GM20000 (cell line): ENCODE data around the gene NHSL2.
"Not testable (repeated sequence)": the region's sequence is repeated elsewhere in the genome, so short reads cannot be mapped to it uniquely, and the experiment has no call there.

Source experiments
- DNase-seq: peaks from one replicate; pipeline ENCODE4 v3.0.0; 2012; ENCODE audit warnings: low spot score
- TF ChIP-seq, protein P1 (sequence below): IDR thresholded peaks from 2 replicates; pipeline ENCODE4 v1.5.1; 2012; ENCODE audit warnings: mild to moderate bottlenecking, control low read depth; ENCODE audit errors: extremely low read depth, missing control alignments

NHSL2 gene

DNA sequence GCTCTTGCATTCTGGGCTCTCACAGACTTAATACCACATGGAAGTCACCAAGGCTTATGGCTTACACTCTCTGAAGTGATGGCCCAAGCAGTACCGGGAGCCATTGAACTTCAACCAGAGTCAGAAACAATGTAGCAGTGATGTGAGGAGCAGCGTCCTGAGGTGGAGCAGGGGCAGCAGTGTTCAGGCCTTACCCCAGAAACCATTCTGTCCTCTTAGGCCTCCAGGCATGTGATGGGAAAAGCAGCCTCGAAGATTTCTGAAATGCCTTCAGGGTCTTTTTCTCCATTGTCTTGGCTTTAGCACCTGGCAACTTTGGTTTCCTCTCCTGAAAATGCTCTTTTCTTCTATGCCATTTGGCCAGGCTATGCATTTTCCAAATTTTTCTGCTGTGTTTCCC lies 248.1 kb downstream of the NHSL2 start:
- no peak for DNase-seq
- TF ChIP-seq, protein P1, sequence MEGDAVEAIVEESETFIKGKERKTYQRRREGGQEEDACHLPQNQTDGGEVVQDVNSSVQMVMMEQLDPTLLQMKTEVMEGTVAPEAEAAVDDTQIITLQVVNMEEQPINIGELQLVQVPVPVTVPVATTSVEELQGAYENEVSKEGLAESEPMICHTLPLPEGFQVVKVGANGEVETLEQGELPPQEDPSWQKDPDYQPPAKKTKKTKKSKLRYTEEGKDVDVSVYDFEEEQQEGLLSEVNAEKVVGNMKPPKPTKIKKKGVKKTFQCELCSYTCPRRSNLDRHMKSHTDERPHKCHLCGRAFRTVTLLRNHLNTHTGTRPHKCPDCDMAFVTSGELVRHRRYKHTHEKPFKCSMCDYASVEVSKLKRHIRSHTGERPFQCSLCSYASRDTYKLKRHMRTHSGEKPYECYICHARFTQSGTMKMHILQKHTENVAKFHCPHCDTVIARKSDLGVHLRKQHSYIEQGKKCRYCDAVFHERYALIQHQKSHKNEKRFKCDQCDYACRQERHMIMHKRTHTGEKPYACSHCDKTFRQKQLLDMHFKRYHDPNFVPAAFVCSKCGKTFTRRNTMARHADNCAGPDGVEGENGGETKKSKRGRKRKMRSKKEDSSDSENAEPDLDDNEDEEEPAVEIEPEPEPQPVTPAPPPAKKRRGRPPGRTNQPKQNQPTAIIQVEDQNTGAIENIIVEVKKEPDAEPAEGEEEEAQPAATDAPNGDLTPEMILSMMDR: no peak

- DNase-seq: no peak
- TF ChIP-seq, protein P1: no peak
Observed at GRCh38 chrX:72159769-72160168, 249.1 kb downstream of the NHSL2 start.

- TF ChIP-seq, protein P1: no peak
Observed at GRCh38 chrX:72165551-72165950, 254.9 kb downstream of the NHSL2 start.

GRCh38 chrX:72169008-72169728 lies 258.5 kb downstream of the NHSL2 start:
- TF ChIP-seq, protein P1: no peak
- no peak for DNase-seq

More at GRCh38 chrX:72165551-72165950, 254.9 kb downstream of the NHSL2 start:
- no peak for DNase-seq

- not testable (repeated sequence) for DNase-seq
Observed at GRCh38 chrX:72176289-72176688, 265.6 kb downstream of the NHSL2 start.

DNA sequence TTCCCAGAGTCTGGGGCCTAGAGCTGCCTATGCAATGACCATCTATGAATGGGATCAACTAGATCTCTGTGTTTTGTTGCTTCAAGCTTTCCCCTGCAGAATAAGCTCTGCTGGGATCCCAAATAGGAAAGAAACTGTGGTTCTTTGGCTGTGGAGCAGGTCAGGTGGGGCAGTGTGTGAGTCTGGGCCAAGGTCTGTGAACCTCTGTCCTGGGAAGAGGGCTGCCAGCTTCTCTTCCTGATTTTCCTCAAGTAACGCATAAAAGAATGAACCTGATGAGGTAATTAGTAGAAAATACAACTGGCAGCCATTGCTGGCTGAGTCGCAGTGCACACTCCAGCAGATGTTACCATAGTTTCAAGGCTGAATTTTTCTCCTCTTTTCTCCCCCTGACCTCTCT lies 266.3 kb downstream of the NHSL2 start:
- no peak for DNase-seq
- TF ChIP-seq, protein P1: no peak

DNA sequence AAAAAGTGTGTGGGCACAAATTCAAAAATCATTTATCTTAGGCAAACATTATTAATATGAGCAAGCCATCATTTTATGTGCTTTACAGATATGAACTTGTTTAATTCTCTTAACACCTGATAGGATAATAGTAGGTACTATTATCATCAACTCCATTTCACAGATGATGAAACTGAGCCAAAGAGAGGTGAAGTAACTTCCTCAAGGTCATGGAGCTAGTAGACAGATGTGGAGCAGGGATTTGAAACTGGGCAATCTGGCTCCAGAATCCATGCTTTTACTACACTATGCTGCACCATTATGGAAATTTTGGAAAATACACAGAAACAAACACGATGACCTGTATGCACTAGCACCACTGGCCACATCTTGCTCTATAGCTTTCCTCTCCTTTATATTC lies 269.9 kb downstream of the NHSL2 start:
- no peak for DNase-seq
- TF ChIP-seq, protein P1: no peak
